HG03432 (cell line): ENCODE data around the gene GMDS.

Experiments used
- ATAC-seq: cut with Tn5 transposase; IDR thresholded peaks from one replicate; pipeline ENCODE4 v1.9.1; 2021; ENCODE audit warnings: mild to moderate bottlenecking, moderate library complexity; ENCODE audit not compliant: unreplicated experiment

The GMDS gene

DNA sequence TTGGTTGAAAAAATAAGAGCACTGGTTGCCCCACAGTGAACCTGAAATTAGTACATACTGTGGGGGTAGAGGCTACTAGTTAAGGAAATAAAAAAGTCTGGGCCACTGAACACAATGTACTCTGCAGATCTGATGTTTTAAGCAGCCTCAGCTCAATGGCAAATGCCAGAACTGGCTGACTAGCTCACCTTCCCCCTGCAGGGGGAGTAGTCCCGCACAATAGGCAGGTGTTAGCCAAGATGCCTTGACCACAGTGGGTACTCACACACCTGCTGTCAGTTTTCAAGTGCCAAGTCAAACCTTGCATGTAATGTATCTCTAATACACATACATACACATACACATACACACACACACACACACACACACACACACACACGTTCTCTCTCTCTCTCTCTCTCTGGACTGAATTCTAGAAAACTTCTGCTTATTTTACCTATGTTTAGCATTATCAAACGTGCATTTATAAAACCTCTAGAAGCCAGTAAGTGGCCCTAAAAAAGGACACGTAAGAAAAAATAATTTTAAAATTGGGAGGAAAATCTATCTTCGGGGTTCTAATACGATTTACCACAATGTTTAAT lies 36.1 kb downstream of the GMDS start:
- ATAC-seq, result peak; percentile 63

DNA sequence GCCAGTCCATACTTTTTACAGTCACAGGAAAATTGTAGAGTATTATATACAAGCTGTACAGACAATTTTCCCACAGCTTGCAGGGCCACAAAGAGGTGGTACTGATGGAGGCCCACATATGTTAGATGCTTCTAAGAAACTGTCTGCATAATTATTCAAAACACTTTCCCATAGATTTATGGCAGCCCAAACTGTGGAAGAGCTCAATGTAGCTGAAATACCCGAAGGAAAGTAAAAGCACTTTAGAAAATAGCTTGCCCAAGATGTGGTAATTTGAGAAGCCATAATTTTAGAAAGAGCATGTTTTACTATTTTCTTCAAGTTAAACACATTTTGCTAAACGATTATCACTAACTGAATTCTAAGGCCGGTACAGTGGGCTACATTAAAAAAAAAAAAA lies 36.9 kb downstream of the GMDS start:
- ATAC-seq, result no peak

DNA sequence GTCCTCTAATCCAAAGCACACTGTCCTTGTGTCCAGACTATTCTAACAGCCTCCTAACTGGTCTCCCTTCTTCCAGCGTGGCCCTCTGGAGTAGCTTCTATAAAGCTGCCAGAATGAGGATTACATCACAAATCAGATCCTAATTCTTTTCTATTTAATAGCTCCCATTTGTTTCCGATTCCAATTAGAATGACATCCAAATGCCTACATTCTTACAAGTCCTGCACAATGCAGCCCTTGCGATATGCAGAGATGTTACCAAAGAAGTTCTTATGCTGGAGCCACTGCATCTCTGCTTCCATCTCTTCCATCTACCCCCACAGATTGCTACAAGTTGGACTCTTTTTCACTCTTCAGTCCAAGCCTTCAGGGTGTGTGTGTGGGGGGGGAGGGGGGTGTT lies 40.0 kb downstream of the GMDS start:
- ATAC-seq, result no peak

DNA sequence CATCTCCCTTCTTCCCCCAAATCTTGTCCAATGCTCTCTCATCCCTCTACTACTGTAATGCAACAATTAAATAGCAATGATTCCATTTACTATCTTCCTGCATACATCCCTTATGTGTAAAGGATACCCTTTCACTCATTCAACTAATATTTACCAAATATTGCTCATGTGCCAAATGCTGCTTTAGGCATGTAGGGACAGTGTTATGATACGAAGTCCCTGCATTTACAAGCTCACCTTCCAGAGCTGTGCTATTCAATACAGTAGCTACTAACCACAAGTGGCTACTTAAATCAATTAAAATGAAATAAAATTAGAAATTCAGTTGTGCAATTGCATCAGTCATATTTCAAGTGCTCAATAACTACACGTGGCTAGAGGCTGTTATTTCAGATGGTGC lies 41.1 kb downstream of the GMDS start:
- no peak for ATAC-seq

DNA sequence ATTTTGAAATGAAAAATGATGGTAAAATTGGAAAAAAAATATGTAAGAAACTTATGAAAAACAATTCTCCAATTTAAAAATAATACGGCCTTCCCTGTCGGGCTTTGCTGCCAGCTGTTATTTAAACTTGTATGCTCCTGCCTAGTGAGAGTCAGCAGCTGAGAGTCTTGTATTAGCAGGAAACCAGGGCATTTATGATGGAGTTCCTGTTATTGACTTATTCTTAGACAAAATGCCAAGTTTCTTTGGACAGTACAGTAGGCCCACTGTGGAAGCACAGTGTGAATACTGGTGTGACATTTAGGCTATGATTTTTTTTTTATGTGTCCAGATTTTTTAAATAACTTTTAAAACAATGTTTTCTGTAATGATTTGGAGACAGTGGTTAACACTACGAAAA lies 42.1 kb downstream of the GMDS start:
- ATAC-seq, result no peak

DNA sequence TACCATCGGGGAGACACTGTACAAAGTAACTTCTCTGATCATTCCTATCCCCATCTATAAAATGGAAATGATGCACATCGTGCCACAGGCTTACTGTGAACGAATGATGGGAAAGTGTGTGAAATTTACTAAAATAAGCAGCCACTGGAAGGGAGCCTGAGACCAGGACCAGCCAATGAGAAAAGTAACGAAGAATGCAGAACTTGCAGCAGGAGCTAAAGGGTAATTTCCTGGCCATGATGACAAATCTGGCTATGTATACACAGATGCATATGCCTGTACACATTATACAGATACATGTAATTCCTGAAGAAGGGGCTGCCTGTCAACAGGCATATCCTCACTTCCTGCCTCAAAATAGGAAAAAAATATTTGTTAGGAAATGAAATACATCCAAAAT lies 47.4 kb downstream of the GMDS start:
- ATAC-seq, result no peak

DNA sequence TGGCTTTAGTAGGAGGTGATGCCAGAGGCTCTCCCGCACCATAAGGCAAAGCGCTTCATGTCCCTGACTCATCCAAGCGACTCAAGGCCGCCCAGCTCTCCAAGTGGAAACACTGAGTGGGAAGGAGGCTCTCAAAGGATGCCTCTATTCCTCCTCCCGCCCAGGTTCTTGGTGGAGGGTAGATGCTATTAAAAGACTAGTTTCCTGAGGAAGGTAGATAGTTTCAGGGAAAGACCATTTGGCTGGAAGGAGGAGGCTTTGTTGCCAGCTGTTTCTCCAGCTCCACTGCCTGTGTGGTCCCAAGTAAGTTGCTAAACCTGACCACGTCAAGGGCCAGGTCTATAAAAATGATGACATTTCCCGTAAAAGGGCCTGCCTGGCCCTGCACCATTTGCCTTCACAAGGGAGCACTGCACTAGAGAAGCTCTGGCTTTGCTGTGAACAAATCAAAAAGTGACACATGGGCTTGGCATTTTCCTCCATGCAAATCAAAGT lies 48.2 kb downstream of the GMDS start:
- no peak for ATAC-seq

DNA sequence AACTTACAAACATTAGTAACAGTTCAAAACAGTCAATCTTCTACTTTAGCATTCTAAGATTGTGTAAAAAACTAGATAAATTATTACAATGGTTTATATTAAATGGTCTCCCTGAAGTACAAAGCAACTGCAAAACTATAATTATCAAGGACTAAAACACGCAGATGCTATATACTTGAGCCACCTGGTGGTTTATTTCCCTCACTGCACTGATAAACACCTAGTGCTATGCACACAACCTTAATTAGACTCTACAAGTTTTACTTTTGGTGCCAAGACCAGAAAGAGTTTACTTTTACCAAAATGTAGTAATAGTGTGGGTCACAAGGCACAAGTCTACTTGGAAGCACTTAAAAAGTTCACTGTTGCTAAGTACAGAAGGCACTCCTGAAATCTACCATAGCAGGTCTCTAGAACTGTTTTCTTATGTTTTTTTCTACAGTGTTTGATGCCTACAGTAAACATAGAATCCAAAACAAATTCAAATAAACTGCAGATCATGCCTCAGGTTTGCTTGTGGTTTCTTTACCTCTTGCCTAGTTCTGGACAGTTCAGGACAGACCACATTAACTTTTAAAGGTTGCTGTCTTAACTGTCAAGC lies 49.2 kb downstream of the GMDS start:
- no peak for ATAC-seq

DNA sequence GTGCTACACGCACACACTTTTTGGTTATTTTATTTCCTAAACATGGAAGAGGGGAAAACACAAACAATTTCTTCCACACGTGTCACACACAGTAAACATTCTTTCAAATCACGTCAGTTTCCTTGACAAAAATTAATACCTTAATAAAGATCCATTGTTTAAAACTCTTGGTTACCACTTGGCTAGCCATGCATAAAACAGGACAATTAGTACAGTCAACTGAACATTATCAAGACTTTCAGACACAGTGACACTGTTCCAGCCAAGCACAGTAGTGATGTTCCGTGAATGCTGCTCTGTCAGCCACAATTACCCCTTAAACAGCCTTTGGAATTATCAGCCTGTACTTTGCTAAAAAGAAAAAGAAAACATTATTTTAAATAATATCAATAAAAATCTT lies 50.8 kb downstream of the GMDS start:
- no peak for ATAC-seq

DNA sequence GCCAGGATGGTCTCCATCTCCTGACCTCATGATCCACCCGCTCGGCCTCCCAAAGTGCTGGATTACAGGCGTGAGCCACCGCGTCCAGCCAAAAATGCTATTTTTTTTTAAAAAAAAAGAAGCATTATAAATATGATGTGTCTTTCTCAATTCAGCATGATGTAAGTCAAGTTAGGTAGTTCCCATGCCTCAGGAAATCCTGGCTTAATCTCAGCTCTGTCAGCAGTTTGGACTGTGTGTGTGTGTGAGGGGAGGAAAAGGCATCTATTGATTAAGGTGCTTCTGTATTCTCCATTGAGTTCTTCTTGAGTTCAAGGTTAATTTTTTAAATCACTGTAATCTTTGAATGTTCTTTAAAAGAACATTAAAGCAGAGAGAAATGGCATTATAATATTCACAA lies 51.5 kb downstream of the GMDS start:
- ATAC-seq, result no peak

DNA sequence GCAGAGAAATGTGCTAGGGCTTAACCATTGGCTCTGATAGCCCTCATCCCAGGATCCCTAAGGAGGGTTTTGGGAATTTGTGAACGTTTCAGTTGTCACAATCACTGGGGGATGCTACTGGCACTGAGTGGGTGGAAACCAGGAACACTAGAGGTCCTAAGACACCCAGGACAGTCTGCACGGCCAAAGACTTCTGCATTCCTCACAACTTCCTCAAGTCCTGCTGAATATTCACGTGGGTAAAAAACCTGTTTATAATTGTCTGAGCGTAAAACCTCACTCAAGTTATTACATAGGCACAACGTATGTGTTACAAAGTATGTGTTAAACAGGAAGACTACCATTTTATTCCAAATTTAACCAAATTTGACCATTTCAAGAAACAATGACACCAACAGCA lies 52.4 kb downstream of the GMDS start:
- ATAC-seq, result no peak

DNA sequence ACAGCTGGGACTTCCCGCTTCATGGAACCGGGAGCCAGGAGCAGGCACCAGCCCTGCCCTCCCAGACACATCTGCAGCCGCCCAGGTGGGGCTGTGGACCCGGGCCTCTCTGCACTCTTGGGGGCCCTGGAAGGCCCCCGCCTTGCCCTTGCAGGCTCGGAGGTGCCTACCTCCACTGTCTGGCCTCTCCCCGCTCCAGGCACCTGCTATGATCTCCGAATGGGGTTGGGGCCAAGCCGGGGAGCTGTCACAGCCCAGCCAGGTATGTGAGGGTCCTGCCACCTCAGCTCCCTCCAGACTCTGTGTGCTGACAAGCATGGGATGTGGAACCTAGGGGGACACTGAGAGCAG lies 54.0 kb downstream of the GMDS start:
- no peak for ATAC-seq

DNA sequence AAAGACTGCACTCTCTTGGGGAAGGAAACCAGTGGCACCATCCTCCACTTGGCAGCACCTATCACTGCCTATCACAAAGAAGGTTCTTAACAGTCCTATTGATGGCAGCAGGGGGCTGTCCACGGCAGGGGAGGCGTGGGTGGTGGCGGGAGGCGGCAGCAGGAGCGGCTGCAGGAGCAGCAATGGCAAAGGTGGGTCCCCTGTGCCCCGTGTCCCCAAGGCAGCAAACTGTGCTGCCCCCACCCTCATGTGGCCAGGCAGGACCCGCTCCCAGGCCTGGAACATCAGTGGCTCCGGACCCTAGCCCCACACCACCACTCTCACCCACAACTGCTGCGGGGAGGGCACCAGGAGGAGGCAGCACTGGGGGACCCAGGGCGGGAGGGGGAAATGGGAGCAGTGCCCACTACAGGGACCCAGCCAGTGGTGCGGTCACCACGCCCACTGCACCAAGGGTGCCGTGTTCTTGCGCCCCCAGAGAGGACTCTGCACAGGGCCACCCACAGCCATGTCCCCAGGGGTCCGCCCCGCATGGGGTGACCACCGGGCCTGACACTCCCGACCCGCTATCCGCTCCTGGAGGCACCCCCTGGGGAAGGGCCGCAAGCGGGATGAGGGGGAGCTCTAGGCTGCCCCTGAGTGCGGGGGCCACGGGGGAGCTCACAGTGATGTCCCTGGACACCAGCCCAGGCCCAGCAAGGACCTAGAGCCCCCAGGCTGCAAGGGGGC lies 54.6 kb downstream of the GMDS start:
- ATAC-seq, result no peak

DNA sequence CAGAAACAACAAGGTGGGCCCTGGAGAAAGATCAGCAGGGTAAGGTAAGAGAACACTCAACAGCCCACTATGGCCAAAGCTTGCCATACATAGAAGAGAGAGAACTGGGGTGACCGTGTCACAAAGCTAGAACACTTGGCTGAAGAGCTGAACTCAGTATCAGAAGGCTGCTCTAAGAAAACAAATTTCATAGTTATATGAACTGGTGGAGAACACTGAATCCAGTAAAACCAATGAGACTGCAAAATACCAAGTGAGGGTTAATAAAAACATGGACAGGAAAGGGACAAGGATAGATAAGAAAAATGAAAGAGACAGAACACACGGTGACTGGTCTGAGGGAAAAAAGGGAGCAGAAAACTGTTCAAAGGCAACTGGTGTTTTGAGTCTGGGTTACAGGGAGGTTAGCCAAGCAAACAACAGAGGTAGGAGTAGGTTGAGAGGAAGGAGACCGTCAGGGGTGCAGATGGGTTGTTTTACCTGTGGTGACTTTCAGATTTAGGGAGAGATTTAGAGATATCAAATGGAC lies 56.5 kb downstream of the GMDS start:
- no peak for ATAC-seq

DNA sequence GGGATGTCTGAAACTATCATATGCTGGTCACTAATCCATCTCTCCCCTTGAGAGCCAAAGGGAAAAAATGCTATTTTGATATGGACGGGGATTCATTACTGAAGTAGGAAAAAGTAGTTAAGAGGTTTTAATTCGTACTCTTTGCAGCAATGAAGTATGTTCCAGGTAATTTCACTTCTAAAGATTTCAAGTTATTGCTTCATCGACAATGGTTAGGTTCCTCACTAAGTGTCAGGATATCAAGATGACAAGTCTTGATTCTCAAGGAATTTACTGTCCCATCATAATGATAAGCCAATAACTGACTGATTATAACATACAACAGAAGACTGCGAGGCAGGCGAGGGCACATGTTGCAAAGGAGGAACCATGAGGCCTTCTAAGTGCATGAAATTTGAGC lies 57.0 kb downstream of the GMDS start:
- ATAC-seq, result no peak

DNA sequence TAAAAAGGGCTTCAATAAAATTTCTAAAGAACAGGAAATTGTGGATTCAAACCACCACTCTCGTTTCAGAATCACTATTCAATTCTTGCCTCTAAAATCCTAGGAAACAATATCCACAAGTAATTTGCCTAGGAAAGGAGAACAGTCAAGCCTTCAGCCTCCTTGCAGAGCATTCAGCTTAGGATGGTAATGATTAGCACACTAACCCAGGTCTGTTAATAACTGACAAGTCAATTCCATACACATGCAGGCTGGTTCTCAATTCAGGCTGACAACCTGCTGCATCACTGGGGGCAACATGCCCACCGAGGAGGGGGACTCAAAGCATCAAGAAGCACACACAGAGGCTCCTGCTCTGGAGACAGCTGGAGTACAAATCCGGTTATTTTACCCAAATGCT lies 57.6 kb downstream of the GMDS start:
- no peak for ATAC-seq

DNA sequence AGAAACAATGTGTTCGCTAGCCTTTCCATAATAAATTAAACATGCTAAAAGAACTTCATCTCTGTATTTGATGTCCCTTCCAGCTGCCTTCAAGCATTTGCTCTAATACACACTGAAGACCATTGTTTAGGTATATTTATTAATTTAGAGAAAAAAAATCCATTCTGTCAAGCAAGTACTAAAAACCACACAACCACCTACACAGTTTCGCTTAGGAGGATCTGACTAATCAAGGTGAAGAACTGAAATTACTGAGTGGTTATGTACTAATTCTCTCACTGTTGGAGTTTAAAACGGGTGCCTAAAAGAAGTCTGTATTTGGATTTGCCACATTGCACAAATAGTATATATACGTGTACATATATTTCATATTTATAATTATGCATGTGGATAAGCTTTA lies 58.9 kb downstream of the GMDS start:
- peak; percentile 87 for ATAC-seq

DNA sequence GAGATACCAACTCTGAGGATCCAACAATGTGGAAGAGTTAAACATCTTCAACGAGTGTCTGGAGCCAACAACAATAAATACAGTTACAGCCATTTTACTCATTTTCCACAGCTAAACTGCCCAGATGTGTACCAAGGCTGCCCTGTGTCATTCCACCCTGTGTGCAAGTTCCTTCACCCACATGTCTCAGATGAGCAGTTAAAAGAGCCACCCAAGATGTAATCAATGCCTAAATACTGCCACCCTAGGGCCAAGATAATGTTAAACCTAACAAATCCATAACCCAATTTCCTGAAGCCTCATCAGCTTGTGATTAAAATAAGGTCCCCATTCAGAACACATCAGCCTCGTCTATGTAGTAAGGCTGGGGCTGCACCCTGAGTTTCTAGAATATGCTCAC lies 59.9 kb downstream of the GMDS start:
- ATAC-seq, result no peak

DNA sequence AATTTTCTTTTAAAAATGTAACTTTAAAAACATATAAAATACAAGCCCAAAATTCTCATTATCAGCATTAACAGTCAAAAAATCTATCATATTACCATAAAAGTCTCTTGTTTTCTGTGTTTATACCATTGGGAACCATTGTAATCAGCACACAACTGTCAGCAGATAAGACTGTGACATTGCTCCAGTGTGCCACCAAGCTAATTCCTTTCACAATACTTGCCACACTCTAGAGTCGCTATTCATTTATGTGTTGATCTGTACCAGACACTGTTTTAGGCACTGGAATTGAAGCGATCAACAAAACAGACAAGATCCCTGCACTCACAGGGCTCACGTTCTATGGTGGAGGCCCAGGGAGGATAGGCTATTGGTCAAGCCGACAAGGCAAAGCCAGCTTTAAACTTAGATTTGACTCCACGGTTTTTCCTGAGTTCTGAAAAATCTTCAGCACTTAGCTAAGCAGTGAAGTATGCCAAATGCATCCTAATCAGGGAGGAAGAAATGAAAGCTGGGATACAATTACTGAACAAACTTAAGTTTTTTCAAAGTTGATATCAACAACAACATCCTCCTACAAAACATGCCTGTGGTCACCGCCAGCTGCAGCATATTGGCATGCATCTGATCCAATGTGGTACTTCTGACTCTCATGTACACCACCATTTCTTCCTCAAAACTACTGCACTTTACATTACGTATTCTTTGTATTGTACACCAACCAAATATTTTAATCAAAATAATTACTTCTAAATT lies 60.5 kb downstream of the GMDS start:
- no peak for ATAC-seq

DNA sequence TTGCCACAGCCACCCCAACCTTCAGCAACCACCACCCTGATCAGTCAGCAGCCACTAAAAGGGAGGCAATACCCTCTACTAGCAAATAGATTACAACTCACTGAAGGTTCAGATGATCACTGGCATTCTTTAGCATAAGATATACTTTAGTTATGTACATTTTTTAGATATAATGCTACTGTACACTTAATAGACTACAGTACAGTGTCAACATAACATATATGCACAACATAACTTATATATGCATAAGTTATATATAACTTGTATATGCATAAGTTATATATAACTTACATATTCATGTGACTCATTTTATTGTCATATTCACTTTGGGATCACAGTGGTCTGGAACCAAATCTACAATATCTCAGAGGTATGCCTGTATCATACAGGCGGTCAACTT lies 61.7 kb downstream of the GMDS start:
- ATAC-seq, result no peak

DNA sequence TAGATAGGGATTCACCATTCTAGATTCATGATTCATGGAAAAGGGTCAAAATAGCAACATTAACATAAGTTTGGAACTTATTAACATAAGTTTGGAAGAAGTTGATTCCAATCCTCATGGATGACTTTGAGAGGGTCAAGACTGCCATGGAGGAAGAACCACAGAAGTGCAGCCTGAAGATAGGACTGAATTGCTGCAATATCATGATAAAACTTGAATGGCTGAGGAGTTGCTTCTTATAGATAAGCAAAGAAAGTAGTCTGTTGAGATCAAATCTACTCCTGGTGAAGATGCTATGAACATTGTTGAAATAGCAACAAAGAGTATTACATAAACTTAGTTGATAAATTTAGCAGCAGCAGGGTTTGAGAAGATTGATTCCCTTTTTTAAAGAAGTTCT lies 62.2 kb downstream of the GMDS start:
- ATAC-seq, result no peak

DNA sequence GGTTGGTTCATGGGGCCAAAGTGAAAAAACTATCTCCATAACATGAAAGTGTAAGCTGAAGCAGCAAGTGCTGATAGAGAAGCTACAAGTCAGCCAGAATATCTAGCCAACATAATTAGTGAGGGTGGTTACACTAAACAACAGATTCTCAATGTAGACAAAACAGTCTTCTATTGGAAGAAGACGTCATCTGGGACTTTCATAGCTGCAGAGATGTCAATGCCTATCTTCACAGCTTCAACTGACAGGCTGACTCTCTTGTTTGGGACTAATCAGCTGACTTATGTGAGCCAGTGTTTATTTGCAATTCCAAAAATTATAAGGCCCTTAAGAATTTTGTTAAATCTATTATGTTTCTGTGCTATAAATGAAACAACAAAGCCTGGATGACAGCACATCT lies 63.2 kb downstream of the GMDS start:
- no peak for ATAC-seq
